ENCODE results near the gene SLC22A1. TPM values are rescaled to one million over a fixed set of nuclear protein-coding genes. Genes with fewer than 3 reads are reported as not detected.
A peak's percentile ranks its signal among the peaks of the same experiment; 100 is the strongest.

The SLC22A1 gene
- total RNA-seq, 2 experiments from 2014 or later = not detected

- Mint-ChIP-seq H3K4me3 (no peak overlapping the region), H3K9me3 (no peaks in the 10 kb centered on the region), H3K36me3 (ENCODE audit: low read depth) (peaks cover 46% of the 10 kb centered on the region), H3K4me1 (ENCODE audit: low read depth) (peaks cover 26% of the 10 kb centered on the region), H3K27ac (peak overlapping the region; percentile 32), H3K27me3 (ENCODE audit: low read depth) (no peaks in the 10 kb centered on the region)
- intact Hi-C loops (cut with micrococcal nuclease) = loop anchor here (2.0 kb wide), 1 partner anchor 381 kb away; no protein-coding TSS in a partner anchor
- no peak for DNase-seq
- CTCF ChIA-PET = interaction anchor here (1.5 kb wide), 1 partner anchor 13 kb away, joined by 4 read pairs; no protein-coding TSS in a partner anchor
Measured at GRCh38 chr6:160101277-160102205, 20.1 kb upstream of the SLC22A1 start.

- no peaks in the 10 kb centered on the region for H3K9me3 Mint-ChIP-seq
- no peak overlapping the region for H3K4me3 Mint-ChIP-seq
- intact Hi-C loops (cut with micrococcal nuclease) = loop anchor here (2.0 kb wide), 1 partner anchor 382 kb away; no protein-coding TSS in a partner anchor
- no peaks in the 10 kb centered on the region for H3K27me3 Mint-ChIP-seq (ENCODE audit: low read depth)
- peaks cover 42% of the 10 kb centered on the region for H3K36me3 Mint-ChIP-seq (ENCODE audit: low read depth)
- no peak for DNase-seq
- no peak overlapping the region for H3K27ac Mint-ChIP-seq
- CTCF ChIA-PET = interaction anchor here (1.5 kb wide), 1 partner anchor 13 kb away, joined by 4 read pairs; no protein-coding TSS in a partner anchor
- H3K4me1 Mint-ChIP-seq (ENCODE audit: low read depth) = peaks cover 27% of the 10 kb centered on the region
Measured at GRCh38 chr6:160102399-160102798, 19.2 kb upstream of the SLC22A1 start.

GRCh38 chr6:160102956-160103824 is 18.4 kb upstream of the SLC22A1 start:
- Mint-ChIP-seq H3K9me3 (no peaks in the 10 kb centered on the region), H3K27ac (no peak overlapping the region), H3K4me3 (no peak overlapping the region), H3K4me1 (ENCODE audit: low read depth) (peaks cover 24% of the 10 kb centered on the region), H3K36me3 (ENCODE audit: low read depth) (peaks cover 37% of the 10 kb centered on the region), H3K27me3 (ENCODE audit: low read depth) (no peaks in the 10 kb centered on the region)
- intact Hi-C loops (cut with micrococcal nuclease) = loop anchor here (1.0 to 2.0 kb wide), 3 partner anchors 240 to 412 kb away; no protein-coding TSS in a partner anchor
- peak; percentile 45 for DNase-seq
- CTCF ChIA-PET = interaction anchor here (1.5 kb wide), 1 partner anchor 14 kb away, joined by 4 read pairs; no protein-coding TSS in a partner anchor

- Mint-ChIP-seq H3K27ac (no peak overlapping the region), H3K36me3 (ENCODE audit: low read depth) (peaks cover 34% of the 10 kb centered on the region), H3K27me3 (ENCODE audit: low read depth) (no peaks in the 10 kb centered on the region), H3K4me3 (no peak overlapping the region), H3K4me1 (ENCODE audit: low read depth) (peaks cover 22% of the 10 kb centered on the region), H3K9me3 (no peaks in the 10 kb centered on the region)
- no peak for DNase-seq
- intact Hi-C loops (cut with micrococcal nuclease) = loop anchor here (1.0 to 2.0 kb wide), 3 partner anchors 240 to 412 kb away; no protein-coding TSS in a partner anchor
- CTCF ChIA-PET = interaction anchor here (1.0 kb wide), 1 partner anchor 14 kb away, joined by 3 read pairs; no protein-coding TSS in a partner anchor
Measured at GRCh38 chr6:160103825-160104100, 17.9 kb upstream of the SLC22A1 start.

- H3K27ac Mint-ChIP-seq = no peak overlapping the region
- peaks cover 14% of the 10 kb centered on the region for H3K4me1 Mint-ChIP-seq (ENCODE audit: low read depth)
- H3K36me3 Mint-ChIP-seq (ENCODE audit: low read depth) = peaks cover 32% of the 10 kb centered on the region
- DNase-seq = no peak
- CTCF ChIA-PET = interaction anchor here (0.7 to 1.1 kb wide), 3 partner anchors 12 to 242 kb away, joined by 3 to 6 read pairs (median 3); no protein-coding TSS in a partner anchor
- H3K4me3 Mint-ChIP-seq = no peak overlapping the region
- H3K9me3 Mint-ChIP-seq = no peaks in the 10 kb centered on the region
- intact Hi-C loops (cut with micrococcal nuclease) = no loop called here
- H3K27me3 Mint-ChIP-seq (ENCODE audit: low read depth) = no peaks in the 10 kb centered on the region
Measured at GRCh38 chr6:160104821-160105517, 16.6 kb upstream of the SLC22A1 start.

GRCh38 chr6:160106010-160106409 is 15.6 kb upstream of the SLC22A1 start:
- no peaks in the 10 kb centered on the region for H3K9me3 Mint-ChIP-seq
- intact Hi-C loops (cut with micrococcal nuclease) = no loop called here
- peaks cover 30% of the 10 kb centered on the region for H3K36me3 Mint-ChIP-seq (ENCODE audit: low read depth)
- DNase-seq = no peak
- no peak overlapping the region for H3K4me3 Mint-ChIP-seq
- H3K4me1 Mint-ChIP-seq (ENCODE audit: low read depth) = peaks cover 9% of the 10 kb centered on the region
- CTCF ChIA-PET = interaction anchor here (0.7 kb wide), 1 partner anchor 129 kb away, joined by 3 read pairs; no protein-coding TSS in a partner anchor
- no peaks in the 10 kb centered on the region for H3K27me3 Mint-ChIP-seq (ENCODE audit: low read depth)
- no peak overlapping the region for H3K27ac Mint-ChIP-seq

GRCh38 chr6:160106701-160107100 is 14.9 kb upstream of the SLC22A1 start:
- CTCF ChIA-PET = no interaction called here
- peaks cover 28% of the 10 kb centered on the region for H3K36me3 Mint-ChIP-seq (ENCODE audit: low read depth)
- H3K4me1 Mint-ChIP-seq (ENCODE audit: low read depth) = peaks cover 2% of the 10 kb centered on the region
- DNase-seq = no peak
- intact Hi-C loops (cut with micrococcal nuclease) = no loop called here
- no peak overlapping the region for H3K4me3 Mint-ChIP-seq
- H3K27me3 Mint-ChIP-seq (ENCODE audit: low read depth) = no peaks in the 10 kb centered on the region
- no peaks in the 10 kb centered on the region for H3K9me3 Mint-ChIP-seq
- H3K27ac Mint-ChIP-seq = peak overlapping the region; percentile 11

- no peaks in the 10 kb centered on the region for H3K9me3 Mint-ChIP-seq
- H3K4me1 Mint-ChIP-seq (ENCODE audit: low read depth) = peaks cover 2% of the 10 kb centered on the region
- H3K27ac Mint-ChIP-seq = no peak overlapping the region
- no peak for DNase-seq
- peaks cover 27% of the 10 kb centered on the region for H3K36me3 Mint-ChIP-seq (ENCODE audit: low read depth)
- CTCF ChIA-PET = interaction anchor here (0.5 to 1.1 kb wide), 2 partner anchors 36 to 245 kb away, joined by 3 to 4 read pairs; no protein-coding TSS in a partner anchor
- no peak overlapping the region for H3K4me3 Mint-ChIP-seq
- intact Hi-C loops (cut with micrococcal nuclease) = no loop called here
- no peaks in the 10 kb centered on the region for H3K27me3 Mint-ChIP-seq (ENCODE audit: low read depth)
Measured at GRCh38 chr6:160108077-160108476, 13.5 kb upstream of the SLC22A1 start.

GRCh38 chr6:160110586-160111123 is 11.0 kb upstream of the SLC22A1 start:
- Mint-ChIP-seq H3K27me3 (ENCODE audit: low read depth) (no peaks in the 10 kb centered on the region), H3K4me1 (ENCODE audit: low read depth) (peaks cover 2% of the 10 kb centered on the region), H3K4me3 (no peak overlapping the region), H3K36me3 (ENCODE audit: low read depth) (peaks cover 6% of the 10 kb centered on the region), H3K9me3 (no peaks in the 10 kb centered on the region), H3K27ac (no peak overlapping the region)
- DNase-seq = no peak
- CTCF ChIA-PET = no interaction called here
- intact Hi-C loops (cut with micrococcal nuclease) = no loop called here

GRCh38 chr6:160111806-160112205 is 9.8 kb upstream of the SLC22A1 start:
- CTCF ChIA-PET = no interaction called here
- Mint-ChIP-seq H3K36me3 (ENCODE audit: low read depth) (peaks cover 4% of the 10 kb centered on the region), H3K9me3 (no peaks in the 10 kb centered on the region), H3K27ac (no peak overlapping the region), H3K4me3 (no peak overlapping the region), H3K4me1 (ENCODE audit: low read depth) (no peaks in the 10 kb centered on the region), H3K27me3 (ENCODE audit: low read depth) (no peaks in the 10 kb centered on the region)
- intact Hi-C loops (cut with micrococcal nuclease) = no loop called here
- no peak for DNase-seq

- peaks cover 7% of the 10 kb centered on the region for H3K36me3 Mint-ChIP-seq (ENCODE audit: low read depth)
- CTCF ChIA-PET = no interaction called here
- intact Hi-C loops (cut with micrococcal nuclease) = no loop called here
- H3K27ac Mint-ChIP-seq = no peak overlapping the region
- no peaks in the 10 kb centered on the region for H3K27me3 Mint-ChIP-seq (ENCODE audit: low read depth)
- no peaks in the 10 kb centered on the region for H3K4me1 Mint-ChIP-seq (ENCODE audit: low read depth)
- no peak for DNase-seq
- H3K9me3 Mint-ChIP-seq = no peaks in the 10 kb centered on the region
- no peak overlapping the region for H3K4me3 Mint-ChIP-seq
Measured at GRCh38 chr6:160112628-160113299, 8.9 kb upstream of the SLC22A1 start.

Measured in activated naive CD4-positive, alpha-beta T cell treated with anti-CD3 and anti-CD28 coated beads for 36 hours (primary cell).